OCI-LY7 (cell line): ENCODE measurements around the gene ABCD2. TPM values are rescaled to one million over a fixed set of nuclear protein-coding genes. Genes with fewer than 3 reads are reported as not detected.

Experiments used
- BruUV-seq: library from RNA; stranded (reverse); fragments of 400-500 nt; replicated peaks from 2 replicates; lab custom pipeline; 2021; lab: Mats Ljungman, UMichigan
- CTCF ChIA-PET: fragments of 300-600 bp; sonication (Branson Sonifier 250); formaldehyde crosslinking; loops from one replicate; lab custom pipeline; 2022; ENCODE audit warnings: antibody characterized with exemption; ENCODE audit not compliant: unreplicated experiment; lab: Charles Lee
- POLR2A ChIA-PET: fragments of 300-600 bp; sonication (Branson Sonifier 250); formaldehyde crosslinking; loops from one replicate; lab custom pipeline; 2022; ENCODE audit warnings: antibody characterized with exemption; lab: Charles Lee
- DNase-seq: peaks from one replicate; pipeline ENCODE4 v3.0.0-alpha.2; 2015; ENCODE audit warnings: low spot score
- H2AFZ ChIP-seq: fragments of 200-600 bp; sonication (generic), shearing (Covaris generic); 2 replicates; pipeline ENCODE4 v1.6.1; 2014; ENCODE audit warnings: mild to moderate bottlenecking, antibody characterized with exemption, low read length, moderate library complexity
- H3K27ac ChIP-seq: fragments of 200-600 bp; sonication (generic); 2 replicates; pipeline ENCODE4 v1.5.1; 2014; ENCODE audit warnings: mixed run types, low read depth, mild to moderate bottlenecking, moderate library complexity, low read length, inconsistent platforms; ENCODE audit not compliant: poor library complexity, severe bottlenecking
- H3K36me3 ChIP-seq: fragments of 200-600 bp; sonication (generic); 2 replicates; pipeline ENCODE4 v1.6.1; 2014; ENCODE audit warnings: mild to moderate bottlenecking, antibody characterized with exemption, low read length, moderate library complexity, mixed read lengths; ENCODE audit not compliant: insufficient read depth
- H3K4me1 ChIP-seq: fragments of 200-600 bp; sonication (generic); 2 replicates; pipeline ENCODE4 v1.5.1; 2014; ENCODE audit warnings: mild to moderate bottlenecking, low read length; ENCODE audit not compliant: insufficient read depth, poor library complexity, severe bottlenecking
- H3K4me2 ChIP-seq: fragments of 200-600 bp; sonication (generic); 2 replicates; pipeline ENCODE4 v1.6.1; 2014; ENCODE audit warnings: mild to moderate bottlenecking, low read length
- H3K4me3 ChIP-seq: fragments of 200-600 bp; sonication (generic); 2 replicates; pipeline ENCODE4 v1.5.1; 2014; ENCODE audit warnings: mild to moderate bottlenecking, low read depth, low read length; ENCODE audit not compliant: poor library complexity, severe bottlenecking
- H3K79me2 ChIP-seq: fragments of 200-600 bp; sonication (generic); 2 replicates; pipeline ENCODE4 v1.6.1; 2016; ENCODE audit warnings: low read depth, mild to moderate bottlenecking, low read length, moderate library complexity, mixed read lengths; ENCODE audit not compliant: insufficient read depth
- H3K9me2 ChIP-seq: fragments of 200-600 bp; sonication (generic); 2 replicates; pipeline ENCODE4 v1.6.1; 2016; ENCODE audit warnings: mild to moderate bottlenecking, low read length, mixed read lengths; ENCODE audit not compliant: insufficient read depth
- H3K9me3 ChIP-seq: fragments of 200-600 bp; sonication (generic); 2 replicates; pipeline ENCODE4 v1.6.1; 2014; ENCODE audit warnings: mild to moderate bottlenecking, mixed run types, low read length, mixed read lengths
- H4K20me1 ChIP-seq: fragments of 200-600 bp; sonication (generic); 2 replicates; pipeline ENCODE4 v1.6.1; 2014; ENCODE audit warnings: mild to moderate bottlenecking, antibody characterized with exemption, low read length, moderate library complexity, mixed read lengths; ENCODE audit not compliant: insufficient read depth
- CTCF ChIP-seq: fragments of 200-600 bp; sonication (generic); conservative IDR thresholded peaks from 2 replicates; pipeline ENCODE4 v1.5.1; 2014; ENCODE audit warnings: mild to moderate bottlenecking, antibody characterized with exemption, low read length, moderate library complexity, mixed read lengths
- EZH2phosphoT487 ChIP-seq: fragments of 200-600 bp; sonication (generic); IDR thresholded peaks from 2 replicates; pipeline ENCODE4 v1.6.1; 2018; ENCODE audit warnings: low read depth, borderline replicate concordance, mild to moderate bottlenecking, mixed run types, antibody characterized with exemption, low read length, moderate library complexity, mixed read lengths
- intact Hi-C: fragments of 100-400 bp; cut with micrococcal nuclease; formaldehyde crosslinking; loops from one replicate; pipeline ENCODE4 v1.10.0; 2022; ENCODE audit not compliant: unreplicated experiment
- total RNA-seq, 2 experiments: library from RNA; depleted of rRNA in 1 of 2; stranded (reverse); fragments of >200 nt in 1 of 2; shearing (Covaris generic) in 1 of 2; gene quantifications; 2 replicates each; pipeline ENCODE4 v1.2.3, GENCODE V29; 2014 to 2022

The ABCD2 gene
- total RNA-seq, 2 experiments from 2014 or later, result 1.5 to 2.4 TPM

GRCh38 chr12:39592295-39592694 is 27.3 kb downstream of the ABCD2 start:
- ChIA-PET POLR2A (interaction anchor here (0.6 to 1.1 kb wide), 2 partner anchors 13 to 57 kb away, joined by 3 to 4 read pairs; no protein-coding TSS in a partner anchor), CTCF (no interaction called here)
- H4K20me1 ChIP-seq, result no peaks in the 10 kb centered on the region
- no peak for TF ChIP-seq EZH2phosphoT487
- no peak for TF ChIP-seq CTCF
- H3K9me2 ChIP-seq, result no peaks in the 10 kb centered on the region
- no peak for DNase-seq
- no peaks in the 10 kb centered on the region for H3K79me2 ChIP-seq
- no peak overlapping the region for H3K4me3 ChIP-seq
- H3K9me3 ChIP-seq, result no peaks in the 10 kb centered on the region
- no peak overlapping the region for H3K27ac ChIP-seq
- no peak overlapping the region for H3K4me2 ChIP-seq
- no peak overlapping the region for H2AFZ ChIP-seq
- no peaks in the 10 kb centered on the region for H3K36me3 ChIP-seq
- no TSS peak for BruUV-seq
- intact Hi-C loops, result no loop called here
- H3K4me1 ChIP-seq, result no peaks in the 10 kb centered on the region

GRCh38 chr12:39588348-39588747 is 31.3 kb downstream of the ABCD2 start:
- H3K36me3 ChIP-seq, result no peaks in the 10 kb centered on the region
- TF ChIP-seq CTCF (no peak), EZH2phosphoT487 (no peak)
- no peak overlapping the region for H3K4me3 ChIP-seq
- ChIA-PET CTCF (interaction anchor here (0.6 kb wide), 1 partner anchor 78 kb away, joined by 14 read pairs; no protein-coding TSS in a partner anchor), POLR2A (no interaction called here)
- no TSS peak for BruUV-seq
- no peaks in the 10 kb centered on the region for H3K4me1 ChIP-seq
- no peaks in the 10 kb centered on the region for H4K20me1 ChIP-seq
- H3K79me2 ChIP-seq, result no peaks in the 10 kb centered on the region
- no peak overlapping the region for H3K27ac ChIP-seq
- intact Hi-C loops, result loop anchor here (5.0 kb wide), 1 partner anchor 104 kb away; no protein-coding TSS in a partner anchor
- H3K9me2 ChIP-seq, result no peaks in the 10 kb centered on the region
- H3K9me3 ChIP-seq, result no peaks in the 10 kb centered on the region
- no peak overlapping the region for H2AFZ ChIP-seq
- DNase-seq, result no peak
- no peak overlapping the region for H3K4me2 ChIP-seq

GRCh38 chr12:39587225-39587624 is 32.4 kb downstream of the ABCD2 start:
- ChIA-PET POLR2A (interaction anchor here (0.6 kb wide), 1 partner anchor 9 kb away, joined by 3 read pairs; no protein-coding TSS in a partner anchor), CTCF (no interaction called here)
- intact Hi-C loops, result loop anchor here (5.0 kb wide), 1 partner anchor 105 kb away; no protein-coding TSS in a partner anchor
- Histone ChIP-seq H3K4me1 (no peaks in the 10 kb centered on the region), H3K9me2 (no peaks in the 10 kb centered on the region), H3K4me3 (no peak overlapping the region), H2AFZ (no peak overlapping the region), H3K9me3 (no peaks in the 10 kb centered on the region), H3K79me2 (no peaks in the 10 kb centered on the region), H3K4me2 (no peak overlapping the region), H3K36me3 (no peaks in the 10 kb centered on the region), H4K20me1 (no peaks in the 10 kb centered on the region), H3K27ac (no peak overlapping the region)
- BruUV-seq, result no TSS peak
- TF ChIP-seq EZH2phosphoT487 (no peak), CTCF (peak; percentile 77)
- DNase-seq, result peak; percentile 35
